Fibroblast of lung (primary cell): ENCODE data around the gene PDCD2L. TPM values are rescaled to one million over a fixed set of nuclear protein-coding genes. Genes with fewer than 3 reads are reported as not detected.

ENCODE experiments used
- DNase-seq, 2 donors: peaks; one replicate each; pipeline versions ENCODE4 v3.0.0 to v3.0.0-alpha.2; 2010; ENCODE audit warnings: low read depth in 2 of 2
- H2AFZ ChIP-seq: 2 replicates; pipeline ENCODE4 v1.5.1; 2012; ENCODE audit warnings: low read length, control low read depth, inconsistent platforms
- H3K27ac ChIP-seq: 2 replicates; pipeline ENCODE4 v1.5.1; 2011; ENCODE audit warnings: low read length, control low read depth; ENCODE audit not compliant: insufficient read depth
- H3K27me3 ChIP-seq: 2 replicates; pipeline ENCODE4 v1.5.1; 2011; ENCODE audit warnings: mild to moderate bottlenecking, low read length; ENCODE audit not compliant: control insufficient read depth, insufficient read depth
- H3K36me3 ChIP-seq: 2 replicates; pipeline ENCODE4 v1.5.1; 2011; ENCODE audit warnings: low read length; ENCODE audit not compliant: control insufficient read depth, insufficient read depth
- H3K4me1 ChIP-seq: 2 replicates; pipeline ENCODE4 v1.5.1; 2011; ENCODE audit warnings: low read length; ENCODE audit not compliant: control insufficient read depth, insufficient read depth; ENCODE audit errors: extremely low read depth
- H3K4me2 ChIP-seq: 2 replicates; pipeline ENCODE4 v1.5.1; 2011; ENCODE audit warnings: low read length, control low read depth; ENCODE audit not compliant: insufficient read depth; ENCODE audit errors: extremely low read depth
- H3K4me3 ChIP-seq, 4 experiments: fragments of 200-600 bp in 1 of 4; sonication (generic) in 1 of 4; replicated peaks in 1 of 4; 2 replicates each; pipeline ENCODE4 v1.5.1; 2011 to 2016; ENCODE audit warnings: low read length in 4 of 4, low read depth in 3 of 4, mild to moderate bottlenecking in 3 of 4, control low read depth in 2 of 4, inconsistent platforms in 1 of 4, mixed read lengths in 1 of 4; ENCODE audit not compliant: insufficient read depth in 1 of 4; ENCODE audit errors: control extremely low read depth in 1 of 4
- H3K79me2 ChIP-seq: 2 replicates; pipeline ENCODE4 v1.5.1; 2012; ENCODE audit warnings: mild to moderate bottlenecking, low read length, inconsistent platforms; ENCODE audit not compliant: control insufficient read depth, insufficient read depth
- H3K9ac ChIP-seq: 2 replicates; pipeline ENCODE4 v1.5.1; 2011; ENCODE audit warnings: mild to moderate bottlenecking, low read length, control low read depth; ENCODE audit not compliant: insufficient read depth
- H3K9me3 ChIP-seq: 2 replicates; pipeline ENCODE4 v1.5.1; 2012; ENCODE audit warnings: low read depth, low read length; ENCODE audit not compliant: control insufficient read depth, insufficient read depth
- H4K20me1 ChIP-seq: 2 replicates; pipeline ENCODE4 v1.5.1; 2011; ENCODE audit warnings: low read length; ENCODE audit not compliant: control insufficient read depth, insufficient read depth; ENCODE audit errors: extremely low read depth
- EZH2 ChIP-seq: IDR thresholded peaks from 2 replicates; pipeline ENCODE4 v1.5.1; 2012; ENCODE audit warnings: low read length, control low read depth, mild to moderate bottlenecking; ENCODE audit errors: missing control alignments
- polyA plus RNA-seq, 2 donors: library from polyadenylated mRNA; depleted of rRNA in 1 of 2; stranded (reverse) in 1 of 2; unstranded in 1 of 2; fragments of >200 nt; gene quantifications; 2 replicates each; pipeline ENCODE4 v1.2.1, GENCODE V29; 2011 to 2012; ENCODE audit warnings: missing spikeins in 1 of 2
- total RNA-seq: library from RNA; depleted of rRNA; stranded (reverse); fragments of >200 nt; gene quantifications from 2 replicates; pipeline ENCODE4 v1.2.1, GENCODE V29; 2014
- TF ChIP-seq, protein P1 (sequence below), 2 donors: IDR thresholded peaks in 1 of 2; conservative IDR thresholded peaks in 1 of 2; 1 replicate in 1 of 2; 2 replicates in 1 of 2; pipeline ENCODE4 v1.5.1; 2011 to 2012; ENCODE audit warnings: low read length in 2 of 2, control low read depth in 1 of 2, inconsistent platforms in 1 of 2, low read depth in 1 of 2, mild to moderate bottlenecking in 1 of 2

The PDCD2L gene
- total and polyA plus RNA-seq, 2 donors (not counting 1 experiment from before 2014, with no cell fraction given), result 8.9 to 12.2 TPM

- Histone ChIP-seq H3K4me3 (peak overlapping the region; percentile 68 to 98 (median 86)), H3K4me2 (peak overlapping the region; percentile 77), H3K27me3 (no peaks in the 10 kb centered on the region), H3K27ac (peak overlapping the region; percentile 85), H3K79me2 (peaks cover 52% of the 10 kb centered on the region), H3K4me1 (peaks cover 6% of the 10 kb centered on the region), H2AFZ (peak overlapping the region; percentile 4), H3K9ac (peak overlapping the region; percentile 80), H3K9me3 (no peaks in the 10 kb centered on the region), H4K20me1 (no peaks in the 10 kb centered on the region), H3K36me3 (peaks cover 3% of the 10 kb centered on the region)
- TF ChIP-seq, protein P1, sequence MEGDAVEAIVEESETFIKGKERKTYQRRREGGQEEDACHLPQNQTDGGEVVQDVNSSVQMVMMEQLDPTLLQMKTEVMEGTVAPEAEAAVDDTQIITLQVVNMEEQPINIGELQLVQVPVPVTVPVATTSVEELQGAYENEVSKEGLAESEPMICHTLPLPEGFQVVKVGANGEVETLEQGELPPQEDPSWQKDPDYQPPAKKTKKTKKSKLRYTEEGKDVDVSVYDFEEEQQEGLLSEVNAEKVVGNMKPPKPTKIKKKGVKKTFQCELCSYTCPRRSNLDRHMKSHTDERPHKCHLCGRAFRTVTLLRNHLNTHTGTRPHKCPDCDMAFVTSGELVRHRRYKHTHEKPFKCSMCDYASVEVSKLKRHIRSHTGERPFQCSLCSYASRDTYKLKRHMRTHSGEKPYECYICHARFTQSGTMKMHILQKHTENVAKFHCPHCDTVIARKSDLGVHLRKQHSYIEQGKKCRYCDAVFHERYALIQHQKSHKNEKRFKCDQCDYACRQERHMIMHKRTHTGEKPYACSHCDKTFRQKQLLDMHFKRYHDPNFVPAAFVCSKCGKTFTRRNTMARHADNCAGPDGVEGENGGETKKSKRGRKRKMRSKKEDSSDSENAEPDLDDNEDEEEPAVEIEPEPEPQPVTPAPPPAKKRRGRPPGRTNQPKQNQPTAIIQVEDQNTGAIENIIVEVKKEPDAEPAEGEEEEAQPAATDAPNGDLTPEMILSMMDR (conservative IDR thresholded peaks at IDR 0.05 in 1 of 2, IDR thresholded peaks at IDR 0.05 in 1 of 2; ENCODE audit: low read depth in 1 of 2, low read length in 2 of 2), result no peak
- TF ChIP-seq EZH2, result no peak
- DNase-seq, result peak; percentile 29 to 40
Measured at GRCh38 chr19:34428549-34429285, 24.5 kb downstream of the PDCD2L start.

DNA sequence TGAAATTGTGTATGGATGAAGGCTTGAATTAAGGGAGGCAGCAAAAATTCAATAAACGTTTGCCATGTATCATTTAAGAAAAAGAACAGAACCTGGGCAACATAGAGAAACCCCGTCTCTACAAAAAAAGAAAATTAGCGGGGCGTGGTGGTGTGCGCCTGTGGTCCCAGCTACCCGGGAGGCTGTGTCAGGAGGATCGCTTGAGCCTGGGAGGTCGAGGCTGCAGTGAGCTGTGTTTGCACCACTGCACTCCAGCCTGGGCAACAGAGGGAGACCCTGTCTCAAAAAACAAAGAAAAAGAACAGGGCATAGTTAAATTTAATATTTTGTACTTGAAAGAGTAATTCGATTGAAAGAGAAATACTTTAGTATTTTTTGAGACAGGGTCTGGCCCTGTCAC is 25.4 kb downstream of the PDCD2L start:
- H3K9me3 ChIP-seq, result no peaks in the 10 kb centered on the region
- H2AFZ ChIP-seq, result no peak overlapping the region
- peaks cover 3% of the 10 kb centered on the region for H3K36me3 ChIP-seq
- peak overlapping the region; percentile 68 to 98 (median 86) for H3K4me3 ChIP-seq
- H3K4me1 ChIP-seq, result peaks cover 6% of the 10 kb centered on the region
- H3K79me2 ChIP-seq, result peaks cover 60% of the 10 kb centered on the region
- H3K9ac ChIP-seq, result peak overlapping the region; percentile 80
- no peaks in the 10 kb centered on the region for H3K27me3 ChIP-seq
- peak overlapping the region; percentile 77 for H3K4me2 ChIP-seq
- no peak for DNase-seq
- peak overlapping the region; percentile 85 for H3K27ac ChIP-seq
- no peaks in the 10 kb centered on the region for H4K20me1 ChIP-seq
- TF ChIP-seq EZH2, result no peak
- TF ChIP-seq, protein P1 (conservative IDR thresholded peaks at IDR 0.05 in 1 of 2, IDR thresholded peaks at IDR 0.05 in 1 of 2; ENCODE audit: low read depth in 1 of 2, low read length in 2 of 2), result no peak

- H3K9ac ChIP-seq, result no peak overlapping the region
- peaks cover 3% of the 10 kb centered on the region for H3K36me3 ChIP-seq
Measured at GRCh38 chr19:34430738-34431625, 26.8 kb downstream of the PDCD2L start.

More at GRCh38 chr19:34430738-34431625, 26.8 kb downstream of the PDCD2L start:
- Histone ChIP-seq H3K9me3 (no peaks in the 10 kb centered on the region), H3K4me3 (peak overlapping the region in 3 of 4 experiments; percentile 15 to 98 (median 79)), H3K4me1 (peaks cover 6% of the 10 kb centered on the region), H3K4me2 (peak overlapping the region; percentile 77), H2AFZ (no peak overlapping the region), H3K27ac (peak overlapping the region; percentile 61), H3K79me2 (peaks cover 64% of the 10 kb centered on the region), H3K27me3 (no peaks in the 10 kb centered on the region), H4K20me1 (no peaks in the 10 kb centered on the region)
- peak; percentile 41 to 61 for DNase-seq
- TF ChIP-seq, protein P1 (conservative IDR thresholded peaks at IDR 0.05 in 1 of 2, IDR thresholded peaks at IDR 0.05 in 1 of 2; ENCODE audit: low read depth in 1 of 2, low read length in 2 of 2), result peak; percentile 71 to 80
- no peak for TF ChIP-seq EZH2
